Stimulated activated CD4-positive, alpha-beta T cell treated with anti-CD3 and anti-CD28 coated beads, TNF-alpha, amount 100 ng/mL, for 4 hours (primary cell): Measurements from ENCODE around the gene NDUFV3.
"Not testable (repeated sequence)": the region's sequence is repeated elsewhere in the genome, so short reads cannot be mapped to it uniquely, and the experiment has no call there.

ENCODE experiments used
- DNase-seq, 3 experiments: peaks; one replicate each; pipeline ENCODE4 v3.0.0-alpha.2; 2020; ENCODE audit warnings: low read depth in 3 of 3

The NDUFV3 gene

GRCh38 chr21:42892931-42893755 lies at the start of gene NDUFV3:
TSS of gene NDUFV3 (plus strand) at chr21:42893309. CDS start at chr21:42893334, 25 bp downstream.
- DNase-seq = peak; percentile 100

- DNase-seq = no peak
Observed at GRCh38 chr21:42844411-42845113, 48.5 kb upstream of the NDUFV3 start.

- no peak for DNase-seq
Observed at GRCh38 chr21:42845296-42845965, 47.7 kb upstream of the NDUFV3 start.

GRCh38 chr21:42846221-42846620 lies 46.9 kb upstream of the NDUFV3 start:
- no peak for DNase-seq

- no peak for DNase-seq
Observed at GRCh38 chr21:42847051-42847707, 45.9 kb upstream of the NDUFV3 start.

- no peak for DNase-seq
Observed at GRCh38 chr21:42847726-42848125, 45.4 kb upstream of the NDUFV3 start.

- DNase-seq = not testable (repeated sequence)
Observed at GRCh38 chr21:42848144-42848931, 44.8 kb upstream of the NDUFV3 start.

GRCh38 chr21:42848932-42849758 lies 44.0 kb upstream of the NDUFV3 start:
- DNase-seq = no peak

- no peak for DNase-seq
Observed at GRCh38 chr21:42849759-42850412, 43.2 kb upstream of the NDUFV3 start.

GRCh38 chr21:42850463-42850862 lies 42.6 kb upstream of the NDUFV3 start:
- no peak for DNase-seq

GRCh38 chr21:42850866-42851391 lies 42.2 kb upstream of the NDUFV3 start:
- no peak for DNase-seq

- no peak for DNase-seq
Observed at GRCh38 chr21:42851812-42852665, 41.1 kb upstream of the NDUFV3 start.

- no peak for DNase-seq
Observed at GRCh38 chr21:42852925-42853570, 40.1 kb upstream of the NDUFV3 start.

- no peak for DNase-seq
Observed at GRCh38 chr21:42853621-42854020, 39.5 kb upstream of the NDUFV3 start.

- no peak for DNase-seq
Observed at GRCh38 chr21:42854246-42855010, 38.7 kb upstream of the NDUFV3 start.

- no peak for DNase-seq
Observed at GRCh38 chr21:42855171-42855936, 37.8 kb upstream of the NDUFV3 start.
